ENCODE data around the gene SMIM41.

Gene SMIM41

DNA sequence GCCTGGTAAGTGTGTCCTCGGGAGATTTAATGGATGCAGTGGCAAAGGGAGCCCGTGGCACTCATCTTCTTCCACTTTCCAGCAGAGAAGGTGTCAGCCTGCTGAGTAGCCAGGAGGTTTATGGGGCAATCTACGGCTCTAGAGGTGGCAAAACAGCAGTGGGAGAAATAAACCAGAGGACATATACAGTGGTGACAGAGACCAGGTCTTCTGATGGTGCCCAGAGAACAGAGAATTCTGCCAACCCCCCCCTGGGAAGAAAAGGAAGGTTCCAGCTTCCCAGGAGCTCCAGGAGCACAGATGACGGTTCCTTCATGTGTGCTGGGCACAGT lies 43.0 kb downstream of the SMIM41 start:
- DNase-seq (ENCODE audit: low read depth) = no peak

DNA sequence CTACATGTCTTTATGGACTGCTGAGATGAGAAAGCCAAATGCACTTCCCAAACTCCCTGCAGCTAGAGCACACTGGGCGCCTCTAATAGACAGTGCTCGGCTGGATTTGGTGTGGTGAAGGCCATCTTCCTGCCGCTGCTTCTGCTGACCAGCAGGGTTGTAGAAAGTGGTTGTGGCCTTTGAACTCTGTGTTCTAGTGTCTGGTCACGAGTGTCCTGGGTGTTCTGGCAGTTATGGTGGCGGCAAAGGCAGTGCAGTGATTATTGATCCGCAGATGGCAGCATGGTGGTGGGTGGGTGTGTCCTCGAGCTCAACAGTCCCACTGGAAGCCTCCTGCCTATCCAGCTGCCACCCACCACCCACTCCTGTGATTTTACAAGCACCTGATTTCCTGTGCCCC lies 43.4 kb downstream of the SMIM41 start:
- no peak for DNase-seq (ENCODE audit: low read depth)

DNA sequence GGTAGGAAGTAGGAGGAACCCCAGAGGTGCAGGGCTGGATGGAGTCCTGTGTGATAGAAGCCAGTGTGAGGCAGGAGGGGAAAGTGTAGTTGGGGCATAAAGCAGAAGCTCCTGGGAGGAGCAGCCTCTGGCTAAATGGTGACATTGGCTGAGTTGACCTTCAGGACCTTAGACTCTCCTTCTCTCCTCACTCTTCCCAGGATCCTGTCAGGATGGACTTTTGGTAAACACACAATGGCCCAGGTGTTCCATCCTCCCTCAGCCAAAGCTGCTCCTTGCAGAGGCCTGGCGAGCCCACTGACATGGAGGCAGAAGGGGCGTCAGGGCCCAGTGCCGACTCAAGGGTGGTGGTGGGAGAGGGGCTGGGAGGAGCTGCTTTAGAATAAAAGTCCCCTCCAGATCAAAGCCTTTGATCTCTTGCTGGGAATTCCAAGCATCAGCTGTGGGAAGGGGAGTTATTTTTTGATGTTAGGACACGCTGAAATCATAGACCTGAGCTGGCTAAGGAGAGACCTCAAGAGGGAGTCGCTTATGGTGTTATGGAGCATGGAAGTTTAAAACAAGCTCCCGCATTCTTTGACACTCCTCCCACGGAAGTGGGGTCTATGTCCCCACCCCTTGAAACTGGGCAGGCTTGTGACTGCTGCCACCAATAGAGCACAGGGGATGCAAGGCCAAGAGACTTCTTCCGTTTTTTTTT lies 44.1 kb downstream of the SMIM41 start:
- no peak for DNase-seq (ENCODE audit: low read depth)

DNA sequence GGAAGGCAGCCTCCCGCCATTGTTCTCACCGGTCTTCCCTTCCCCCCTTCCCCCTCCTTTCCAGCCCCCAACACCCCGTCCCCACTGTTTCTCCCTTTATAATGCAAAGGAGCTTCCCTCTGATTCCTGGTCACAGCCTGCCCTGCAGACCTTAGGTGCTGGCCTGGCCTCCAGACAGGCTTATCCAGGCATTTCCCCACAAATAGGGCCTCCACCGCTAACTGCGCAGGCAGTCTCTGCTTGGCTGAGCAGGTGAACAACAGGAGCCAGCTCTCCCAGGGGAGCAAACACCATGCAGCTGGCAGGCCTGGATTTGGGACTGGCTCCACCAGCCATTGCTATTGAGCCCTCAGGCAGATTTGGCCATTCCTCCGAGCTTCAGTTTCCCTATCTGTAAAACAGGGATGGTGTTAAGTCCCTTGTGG lies 46.0 kb downstream of the SMIM41 start:
- DNase-seq (ENCODE audit: low read depth) = no peak

DNA sequence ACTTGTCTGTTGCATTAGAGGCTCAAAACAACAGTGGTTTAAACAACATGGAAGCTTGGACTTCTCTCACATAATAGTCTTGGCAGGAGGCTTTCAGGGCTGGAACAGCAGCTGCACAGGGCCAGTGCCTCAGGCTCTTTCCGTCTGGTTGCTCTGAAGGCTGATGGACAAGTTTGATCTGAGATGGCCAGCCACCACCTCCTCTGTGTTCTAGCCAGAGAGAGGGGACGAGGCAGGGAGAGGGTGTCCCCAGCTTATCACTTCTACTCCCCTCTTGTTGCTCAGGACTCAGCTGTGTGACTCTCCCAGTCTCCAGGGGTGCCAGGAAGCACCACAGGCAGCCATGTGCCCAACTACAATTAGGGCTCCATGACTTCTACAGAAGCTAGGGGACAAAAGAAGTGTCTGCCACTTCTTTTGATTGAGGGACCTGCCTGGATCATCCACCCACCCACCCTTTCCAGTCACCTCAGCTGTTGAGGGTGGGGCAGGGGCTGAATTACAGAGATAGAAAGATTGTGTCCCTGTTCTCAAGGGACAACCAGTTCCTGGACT lies 46.6 kb downstream of the SMIM41 start:
- DNase-seq (ENCODE audit: low read depth) = no peak

DNA sequence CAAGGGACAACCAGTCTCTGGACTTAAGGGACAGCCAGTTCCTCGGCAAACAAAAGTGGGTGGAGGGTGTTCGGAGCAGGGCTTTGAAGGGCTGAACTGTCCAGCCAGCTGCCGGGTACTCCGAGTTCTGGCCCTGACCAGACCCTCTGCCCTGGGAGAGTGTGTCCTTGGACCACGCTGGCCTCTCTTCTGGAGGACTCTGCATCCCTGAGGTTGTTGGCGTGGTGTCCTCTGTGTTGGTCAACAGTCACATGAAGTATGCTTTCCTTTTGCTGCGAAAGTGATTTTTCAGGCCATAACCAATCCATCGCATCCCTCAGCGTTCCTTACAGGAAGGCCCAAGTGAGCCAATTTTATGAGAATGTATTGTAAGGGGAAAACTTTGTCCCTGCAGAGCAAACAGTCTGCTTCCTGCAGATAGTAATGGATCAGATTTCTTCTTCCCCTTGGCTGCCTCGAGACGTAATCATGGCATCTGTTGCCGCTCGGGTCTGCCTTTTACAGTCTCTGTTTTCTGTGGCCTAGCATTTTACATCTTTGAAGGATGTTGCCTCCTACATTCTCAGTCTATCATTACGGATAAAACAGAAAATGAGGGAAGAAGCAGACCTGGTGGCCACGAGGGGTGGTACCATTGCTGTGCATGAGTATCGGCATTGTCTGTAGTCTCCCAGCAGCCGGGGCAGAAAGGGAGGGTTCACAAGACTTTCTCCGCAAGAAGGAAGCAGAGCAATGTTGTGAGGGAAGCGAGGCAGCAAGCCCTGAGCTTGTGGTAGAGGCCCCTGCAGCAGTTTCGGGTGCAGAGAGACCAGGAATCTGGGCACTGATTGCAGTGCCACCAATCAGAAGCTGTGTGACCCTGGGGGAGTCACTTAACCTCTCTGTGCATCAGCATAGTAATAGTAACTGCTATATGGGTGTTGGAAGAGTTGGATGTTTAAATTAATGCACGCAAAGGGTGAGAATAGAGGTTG lies 47.4 kb downstream of the SMIM41 start:
- DNase-seq (ENCODE audit: low read depth) = no peak

DNA sequence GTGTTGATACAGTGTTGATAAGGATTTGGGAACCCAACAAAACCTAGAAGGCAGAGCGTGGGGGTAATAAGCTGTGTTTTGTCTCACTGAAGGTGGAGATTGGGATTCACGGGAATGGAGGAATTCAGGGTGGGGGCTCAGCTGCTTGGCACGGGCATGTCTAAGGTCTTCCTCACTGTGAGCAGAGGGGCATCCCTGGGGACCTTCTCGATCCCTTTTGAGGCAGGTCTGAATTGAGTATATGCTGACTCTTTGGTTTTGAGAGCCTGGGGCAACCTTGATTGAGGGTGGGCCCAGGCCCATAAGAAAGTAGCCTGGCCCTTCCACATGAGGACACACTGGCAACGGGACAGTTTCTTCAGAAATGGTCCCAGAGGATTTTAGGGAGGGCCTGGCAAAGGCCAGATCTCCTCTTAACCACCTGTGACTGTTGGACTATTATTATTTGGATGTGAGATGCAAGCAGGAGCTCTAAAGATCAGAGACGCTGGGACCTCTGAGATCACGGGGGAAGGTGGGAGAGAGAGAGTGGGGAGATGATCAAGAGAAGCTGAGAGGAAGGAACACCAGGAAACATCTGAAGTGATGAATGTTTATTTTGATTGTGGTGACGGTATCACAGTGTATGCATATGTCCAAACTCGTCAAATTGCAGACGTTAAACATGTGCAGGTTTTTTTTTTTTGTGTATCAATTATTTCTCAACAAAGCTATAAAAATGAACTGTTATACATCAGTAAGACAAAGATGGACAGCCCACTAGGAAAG lies 48.4 kb downstream of the SMIM41 start:
- no peak for DNase-seq (ENCODE audit: low read depth)

DNA sequence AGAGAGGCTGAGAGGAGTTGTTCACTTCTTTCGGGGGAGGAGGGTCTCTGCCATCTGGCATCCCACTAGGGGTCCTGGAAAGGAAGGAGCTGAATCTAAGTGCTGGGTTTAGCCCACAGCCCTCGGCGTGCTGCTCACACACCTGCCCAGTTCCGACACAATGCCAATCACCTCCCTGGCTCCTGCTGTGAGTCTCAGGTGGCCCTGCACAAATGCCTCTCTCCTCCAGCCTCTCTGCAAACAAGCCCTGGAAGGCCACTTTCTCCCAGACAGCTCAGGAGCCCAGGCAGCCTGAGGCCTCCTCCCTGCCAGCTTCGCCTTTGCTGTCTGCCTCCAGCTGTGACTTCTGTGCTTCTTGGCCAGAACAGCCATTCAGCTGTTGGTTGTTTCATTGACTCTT lies 51.2 kb downstream of the SMIM41 start:
- DNase-seq (ENCODE audit: low read depth) = no peak

DNA sequence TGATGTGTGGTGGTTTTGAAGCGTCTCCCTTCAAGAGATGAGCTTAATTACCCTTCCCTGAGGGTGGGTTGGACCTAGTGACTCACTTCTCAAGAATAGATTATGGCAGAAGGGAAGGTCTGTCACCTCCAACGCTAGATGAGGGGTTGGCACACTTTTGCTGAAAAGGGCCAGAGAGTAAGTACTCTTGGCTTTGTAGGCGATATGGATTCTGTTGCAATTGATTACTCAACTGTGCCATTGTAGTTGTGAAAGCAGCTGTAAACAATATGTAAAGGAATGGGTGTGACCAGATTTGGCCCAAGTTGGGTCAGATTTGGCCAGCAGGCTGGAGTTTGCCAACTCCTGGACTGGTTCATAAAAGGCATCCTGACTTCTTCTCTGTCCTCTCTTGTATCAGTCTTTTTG lies 53.3 kb downstream of the SMIM41 start:
- no peak for DNase-seq (ENCODE audit: low read depth)

DNA sequence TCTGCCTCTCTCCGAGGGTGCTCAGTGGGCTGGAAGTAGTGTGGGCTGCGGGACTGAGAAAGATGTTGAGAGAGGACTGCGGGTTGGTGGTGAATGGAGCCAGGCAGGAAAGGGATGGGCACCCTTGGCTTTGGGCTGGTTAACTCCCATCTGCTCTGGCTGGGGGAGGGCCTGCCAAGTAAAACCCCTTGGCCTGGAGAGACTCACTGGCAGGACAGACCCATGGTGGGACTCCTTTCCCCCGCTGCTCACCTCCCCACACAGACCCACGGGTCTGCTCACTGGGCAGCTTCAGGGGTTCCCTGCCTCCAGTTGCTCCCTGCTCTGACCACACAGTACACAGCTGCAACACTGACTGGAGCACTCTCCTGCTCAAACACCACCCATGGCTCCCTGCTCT lies 58.2 kb downstream of the SMIM41 start:
- no peak for DNase-seq (ENCODE audit: low read depth)

DNA sequence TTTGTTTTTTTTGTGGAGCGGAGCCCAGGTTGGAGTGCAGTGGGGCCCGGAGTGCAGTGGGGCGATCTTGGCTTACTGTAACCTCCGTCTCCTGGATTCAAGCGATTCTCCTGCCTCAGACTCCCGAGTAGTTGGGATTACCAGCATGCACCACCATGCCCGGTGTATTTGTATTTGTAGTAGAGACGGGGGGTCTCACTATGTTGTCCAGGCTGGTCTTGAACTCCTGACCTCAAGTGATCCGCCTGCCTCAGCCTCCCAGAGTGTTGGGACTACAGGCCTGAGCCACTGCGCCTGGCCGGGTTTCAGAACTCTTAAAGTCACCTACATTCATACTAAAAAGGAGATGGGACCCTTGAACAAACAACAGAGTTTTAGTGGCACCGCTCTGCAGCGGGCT lies 59.6 kb downstream of the SMIM41 start:
- no peak for DNase-seq (ENCODE audit: low read depth)

DNA sequence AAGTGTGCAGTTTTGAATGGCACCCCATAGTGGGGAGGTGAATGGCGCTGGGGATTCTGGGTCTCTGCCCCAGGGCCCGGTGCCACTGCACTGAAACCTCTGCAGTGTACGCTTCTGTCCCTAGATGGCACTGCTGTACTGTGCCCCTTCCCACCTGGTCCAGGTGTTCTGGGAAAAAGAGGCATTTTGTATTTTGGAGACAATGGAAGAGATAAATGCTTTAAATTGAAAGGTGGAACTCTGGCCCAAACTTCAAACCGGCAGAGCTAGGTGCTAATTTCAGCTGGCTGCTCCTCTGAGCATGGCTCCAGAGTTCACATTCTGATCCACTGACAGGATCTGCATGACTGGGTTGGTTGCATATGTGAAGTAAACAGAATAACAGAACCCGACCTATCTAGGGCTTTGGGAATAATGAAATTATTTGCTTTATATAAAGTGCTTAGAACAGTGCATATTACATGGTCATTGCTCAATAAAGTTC lies 60.1 kb downstream of the SMIM41 start:
- DNase-seq (ENCODE audit: low read depth) = no peak

DNA sequence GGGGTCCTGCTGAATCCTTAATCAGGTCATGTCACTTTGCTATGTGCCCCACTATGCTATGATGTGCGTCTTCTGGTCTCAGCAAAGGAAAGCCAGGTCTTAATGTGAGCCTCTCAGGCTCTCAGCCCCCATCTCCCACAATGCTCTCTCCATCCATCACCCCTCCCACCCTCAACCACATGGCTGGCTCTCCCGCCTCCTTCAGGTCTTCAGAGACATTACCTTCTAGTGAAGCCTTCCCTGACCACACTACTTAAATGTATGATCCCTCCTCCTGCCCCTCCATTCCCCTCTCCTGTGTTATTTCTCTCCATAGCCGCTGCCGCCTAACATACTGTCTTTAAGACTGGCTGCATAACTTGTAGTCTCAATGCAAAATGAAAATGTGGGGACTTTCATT lies 61.8 kb downstream of the SMIM41 start:
- DNase-seq (ENCODE audit: low read depth) = no peak

DNA sequence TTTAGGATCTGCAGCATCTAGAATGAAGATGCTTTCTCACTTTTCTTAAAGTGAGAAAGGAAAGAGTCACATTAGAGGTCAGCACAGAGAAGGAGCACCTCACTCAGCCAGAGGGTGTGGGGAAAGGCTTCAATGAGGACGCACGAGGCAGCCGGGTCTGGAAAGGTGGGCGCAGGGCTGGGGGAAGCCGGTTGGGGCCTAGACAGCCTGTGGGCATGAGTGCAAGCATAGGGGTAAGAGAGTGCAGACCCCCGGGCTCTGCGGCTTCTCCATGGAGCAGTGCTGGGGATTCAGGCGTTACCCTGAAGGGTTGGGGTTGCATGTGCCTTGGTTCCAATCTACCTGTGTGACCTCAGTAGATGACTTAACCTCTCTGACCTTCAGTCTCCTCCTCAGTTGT lies 62.4 kb downstream of the SMIM41 start:
- no peak for DNase-seq (ENCODE audit: low read depth)

DNA sequence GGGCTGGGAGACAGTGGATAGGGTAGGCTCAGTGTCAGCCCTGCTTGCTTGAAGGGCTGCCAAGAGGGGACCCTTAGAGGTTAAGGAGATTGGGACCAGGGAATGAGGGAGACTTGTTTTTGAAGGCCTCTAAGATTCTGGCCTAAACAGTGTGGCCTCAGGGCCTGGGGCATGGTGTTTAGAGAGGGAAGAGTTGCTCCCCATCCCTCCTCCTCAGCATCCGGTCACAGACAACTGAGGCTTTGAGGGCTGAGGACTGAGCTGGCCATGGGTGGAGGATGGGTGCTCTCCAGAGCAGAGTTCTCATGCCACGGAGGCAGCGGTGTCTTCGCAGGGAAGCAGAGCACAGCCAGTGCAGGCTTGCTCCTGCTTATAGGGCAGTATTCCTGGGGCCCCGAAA lies 62.9 kb downstream of the SMIM41 start:
- no peak for DNase-seq (ENCODE audit: low read depth)

DNA sequence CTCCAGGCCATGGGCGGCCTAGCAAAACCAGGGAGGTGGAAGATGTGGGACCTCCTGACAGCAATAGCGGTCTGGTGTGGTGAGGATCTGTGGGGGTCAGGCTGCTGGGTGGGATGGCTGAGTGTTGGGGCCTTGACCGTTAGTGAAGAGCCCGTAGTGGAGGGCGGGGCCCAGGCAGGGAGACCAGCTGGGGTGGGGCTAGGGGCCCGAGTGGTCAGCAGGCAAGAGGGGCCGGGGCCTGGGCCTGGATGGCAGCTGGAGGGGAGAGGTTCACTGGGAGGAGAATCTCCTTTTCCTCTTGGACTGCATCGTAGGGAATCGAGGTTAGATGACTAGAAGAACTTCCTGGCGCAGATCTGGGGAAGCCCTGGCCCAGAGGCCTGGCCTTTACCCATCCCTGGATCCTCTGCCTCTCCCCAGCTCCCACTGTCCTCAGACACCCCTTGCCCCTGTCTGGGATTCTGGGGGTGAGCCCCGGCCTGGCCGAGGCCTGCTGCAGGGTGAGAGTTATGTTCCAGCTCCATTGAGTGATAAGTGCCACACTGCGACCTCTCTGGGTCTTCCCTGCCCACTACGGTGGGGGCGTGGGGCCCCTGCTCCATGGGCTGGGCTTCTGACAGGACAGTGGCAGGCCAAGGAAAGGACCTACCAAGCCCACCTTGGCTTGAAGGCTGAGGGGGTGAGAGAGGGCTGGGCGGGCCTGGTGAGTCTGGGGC lies 65.2 kb downstream of the SMIM41 start:
- no peak for DNase-seq (ENCODE audit: low read depth)

DNA sequence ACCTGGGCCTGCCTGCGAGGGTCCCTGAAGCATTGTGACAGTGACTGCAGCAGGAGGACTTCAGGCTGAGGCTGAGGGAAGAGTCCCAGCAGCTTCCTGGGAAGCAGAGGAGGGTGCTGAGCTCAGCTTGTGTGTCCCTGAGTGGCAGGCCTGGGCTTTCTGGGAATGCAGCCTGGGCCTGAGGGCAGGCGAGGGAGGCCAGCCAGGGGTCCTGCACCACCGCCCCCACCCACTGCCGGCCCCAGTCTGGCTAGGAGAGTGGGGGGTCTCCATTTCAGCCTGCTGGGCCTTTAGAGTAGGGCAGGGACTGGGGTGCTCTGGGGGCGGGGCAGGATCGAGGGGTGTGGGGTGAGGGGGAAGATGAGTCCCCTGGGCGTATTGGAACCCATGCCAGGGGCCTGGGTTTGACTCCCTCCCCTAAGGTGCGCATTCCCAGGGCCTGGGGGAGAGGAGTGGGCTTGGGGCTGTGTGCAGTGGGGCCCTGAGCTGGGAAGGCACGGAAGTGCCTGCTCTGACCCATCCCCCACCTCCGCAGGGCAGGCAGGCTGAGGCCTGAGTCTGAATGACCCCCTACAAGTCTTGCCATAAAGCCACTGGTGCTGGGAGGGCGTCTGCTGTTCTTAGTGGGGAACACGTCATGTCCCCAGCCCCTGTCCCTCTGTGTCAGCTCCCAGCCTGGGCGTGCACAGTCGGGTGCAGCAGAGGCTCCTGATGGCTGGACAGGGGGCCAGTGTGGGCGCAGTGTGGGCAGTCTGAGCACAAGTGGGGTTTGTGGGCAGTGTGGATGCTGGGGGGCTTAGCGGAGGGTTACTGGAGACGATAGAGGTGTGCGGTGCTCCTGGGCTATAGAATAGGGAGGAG lies 66.0 kb downstream of the SMIM41 start:
- DNase-seq (ENCODE audit: low read depth) = no peak

DNA sequence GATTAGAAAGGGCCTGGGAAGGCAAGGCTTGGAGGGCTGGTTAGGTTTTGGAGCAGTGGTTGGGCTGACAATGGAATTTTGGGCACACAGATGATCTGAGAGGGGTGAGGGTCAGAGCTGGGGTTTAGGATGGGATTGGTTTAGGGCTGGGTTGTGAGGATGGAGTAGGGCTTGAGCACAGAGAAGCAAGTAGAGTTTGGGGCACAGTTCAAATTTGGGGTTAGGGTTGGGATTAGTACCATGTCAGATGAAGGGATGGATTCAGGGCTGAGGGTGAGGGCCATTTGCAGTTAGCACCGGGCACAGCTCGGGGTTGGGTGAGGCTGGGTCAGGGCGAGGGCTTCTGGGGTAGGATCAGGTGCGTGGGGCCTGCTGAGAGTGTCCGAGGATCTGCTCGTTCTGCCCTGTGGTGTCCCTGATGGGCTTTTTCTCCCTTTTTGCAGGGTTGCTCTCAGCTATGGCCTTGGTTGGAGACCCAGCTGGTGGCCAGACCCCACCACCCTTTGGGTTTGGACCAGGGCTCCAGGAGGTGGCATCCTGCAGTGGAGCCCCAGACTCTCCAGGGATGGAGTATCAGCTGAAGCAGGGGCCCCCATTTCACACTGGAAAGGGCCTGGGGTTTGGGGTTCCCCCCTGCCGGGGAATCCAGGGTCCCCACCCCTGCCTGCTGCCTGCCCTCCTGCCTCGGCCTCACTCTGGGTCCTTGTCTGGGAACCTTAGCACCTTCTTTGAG lies 66.8 kb downstream of the SMIM41 start:
- no peak for DNase-seq (ENCODE audit: low read depth)

DNA sequence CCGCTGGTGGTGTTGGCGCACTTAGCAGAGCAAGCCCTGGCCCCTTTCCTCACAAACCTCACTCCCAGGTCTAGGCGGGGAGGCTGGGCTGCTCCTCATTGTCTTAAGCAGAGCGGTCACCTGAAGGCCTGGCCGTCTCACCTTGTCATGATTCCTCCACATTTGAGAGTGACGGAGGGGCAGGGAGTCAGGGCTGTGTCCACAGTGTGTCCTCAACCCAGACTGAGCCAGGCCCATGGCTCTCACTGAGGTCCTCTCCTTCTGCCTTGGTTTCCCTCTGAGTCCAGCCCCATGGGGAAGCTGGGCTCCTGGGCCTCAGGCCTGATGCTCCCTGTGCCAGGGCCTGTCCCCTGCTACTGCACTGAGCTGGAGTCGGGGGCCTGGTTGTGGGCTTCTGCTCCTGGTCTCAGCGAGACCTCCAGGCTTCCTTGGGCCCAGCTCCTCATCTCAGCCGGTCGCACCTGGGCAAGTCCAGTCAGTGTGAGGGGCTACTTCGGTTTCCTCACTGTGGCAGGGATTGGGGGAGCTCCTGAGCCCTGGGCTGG lies 67.4 kb downstream of the SMIM41 start:
- DNase-seq (ENCODE audit: low read depth) = no peak

Measured in stimulated activated CD8-positive, alpha-beta memory T cell treated with anti-CD3 and anti-CD28 coated beads, Interleukin-4, amount 100 ng/mL, for 24 hours (primary cell).